H1 (cell line): ENCODE data around the gene COL4A2. TPM values are rescaled to one million over a fixed set of nuclear protein-coding genes. Genes with fewer than 3 reads are reported as not detected.

Experiments
- CTCF ChIA-PET: fragments of 300-600 bp; sonication (Branson Sonifier 250); formaldehyde crosslinking; loops from one replicate; lab custom pipeline; 2021; ENCODE audit not compliant: partially characterized antibody; lab: Charles Lee
- POLR2A ChIA-PET: fragments of 300-600 bp; sonication (Branson Sonifier 250); formaldehyde crosslinking; loops from one replicate; lab custom pipeline; 2021; ENCODE audit warnings: inconsistent platforms; ENCODE audit not compliant: partially characterized antibody; lab: Charles Lee
- DNase-seq, 2 experiments: peaks; one replicate each; pipeline versions ENCODE4 v3.0.0 to v3.0.0-alpha.2; 2010 to 2022; ENCODE audit warnings: low spot score in 2 of 2, low read depth in 1 of 2, mixed read lengths in 1 of 2
- FAIRE-seq: peaks from 2 replicates; lab custom pipeline; 2011; peaks lifted over from hg19 to GRCh38; lab: Jason Lieb, UNC
- H2AFZ ChIP-seq: 2 replicates; pipeline ENCODE4 v1.8.1; 2012; ENCODE audit warnings: low read length, inconsistent platforms
- H2AK5ac ChIP-seq: 2 replicates; pipeline ENCODE4 v1.6.1; 2013; ENCODE audit warnings: low read depth, low read length
- H2BK120ac ChIP-seq: replicated peaks from 2 replicates; pipeline ENCODE3; 2013; ENCODE audit warnings: low read depth, low read length, inconsistent platforms
- H2BK12ac ChIP-seq: 2 replicates; pipeline ENCODE4 v1.6.1; 2013; ENCODE audit warnings: low read depth, low read length
- H2BK15ac ChIP-seq: 2 replicates; pipeline ENCODE4 v1.6.1; 2013; ENCODE audit warnings: low read length
- H2BK20ac ChIP-seq: 2 replicates; pipeline ENCODE4 v1.6.1; 2013; ENCODE audit warnings: low read length
- H2BK5ac ChIP-seq: 2 replicates; pipeline ENCODE4 v1.6.1; 2013; ENCODE audit warnings: low read depth, low read length
- H3K14ac ChIP-seq: 2 replicates; pipeline ENCODE4 v1.6.1; 2013; ENCODE audit warnings: inconsistent platforms; ENCODE audit not compliant: insufficient read length
- H3K18ac ChIP-seq: 2 replicates; pipeline ENCODE4 v1.6.1; 2013; ENCODE audit warnings: low read length; ENCODE audit errors: extremely low read depth
- H3K23ac ChIP-seq: 2 replicates; pipeline ENCODE4 v1.6.1; 2013; ENCODE audit warnings: inconsistent platforms; ENCODE audit not compliant: insufficient read length
- H3K23me2 ChIP-seq: 2 replicates; pipeline ENCODE4 v1.6.1; 2013; ENCODE audit warnings: low read depth, low read length
- H3K27ac ChIP-seq: 2 replicates; pipeline ENCODE4 v1.6.1; 2011; ENCODE audit warnings: low read depth, low read length, inconsistent platforms
- H3K27me3 ChIP-seq, 4 experiments: replicated peaks in 1 of 4; 1 replicate in 1 of 4; 2 replicates in 3 of 4; pipeline versions ENCODE4 v1.6.1 to v1.8.1; 2011 to 2013; ENCODE audit warnings: low read length in 3 of 4, mild to moderate bottlenecking in 3 of 4, inconsistent platforms in 2 of 4, mixed read lengths in 2 of 4, moderate library complexity in 1 of 4; ENCODE audit not compliant: control insufficient read depth in 3 of 4, insufficient read depth in 3 of 4; ENCODE audit errors: extremely low read depth in 1 of 4
- H3K36me3 ChIP-seq, 4 experiments: 2 replicates each; pipeline versions ENCODE4 v1.6.1 to v1.8.1; 2011 to 2013; ENCODE audit warnings: mild to moderate bottlenecking in 4 of 4, low read length in 3 of 4, moderate library complexity in 2 of 4, control low read depth in 1 of 4, inconsistent platforms in 1 of 4; ENCODE audit not compliant: insufficient read depth in 4 of 4, control insufficient read depth in 2 of 4
- H3K4ac ChIP-seq: replicated peaks from 2 replicates; pipeline ENCODE3; 2013; ENCODE audit warnings: low read length, low read depth, mixed read lengths, inconsistent platforms; ENCODE audit not compliant: insufficient read length
- H3K4me1 ChIP-seq, 4 experiments: replicated peaks in 1 of 4; 1 replicate in 1 of 4; 2 replicates in 3 of 4; pipeline versions ENCODE4 v1.6.1 to v1.8.1; 2011 to 2013; ENCODE audit warnings: low read length in 3 of 4, inconsistent platforms in 2 of 4, mixed read lengths in 1 of 4; ENCODE audit not compliant: insufficient read depth in 4 of 4, control insufficient read depth in 3 of 4
- H3K4me2 ChIP-seq, 2 experiments: 2 replicates each; pipeline versions ENCODE4 v1.6.1 to v1.8.1; 2011 to 2013; ENCODE audit warnings: low read depth in 2 of 2, low read length in 2 of 2, control low read depth in 1 of 2, inconsistent platforms in 1 of 2, mild to moderate bottlenecking in 1 of 2; ENCODE audit not compliant: insufficient read depth in 1 of 2
- H3K4me3 ChIP-seq, 4 experiments: fragments of 200-600, 300-600 bp in 1 of 4; sonication (generic), shearing (Covaris generic), sonication (Bioruptor Twin) in 1 of 4; 2 replicates each; pipeline versions ENCODE4 v1.5.1 to v1.8.1; 2011 to 2016; ENCODE audit warnings: low read length in 4 of 4, low read depth in 3 of 4, control low read depth in 2 of 4, inconsistent platforms in 2 of 4, mild to moderate bottlenecking in 2 of 4, mixed read lengths in 1 of 4, moderate library complexity in 1 of 4; ENCODE audit not compliant: insufficient read depth in 2 of 4; ENCODE audit errors: extremely low read depth in 1 of 4
- H3K56ac ChIP-seq: replicated peaks from 2 replicates; pipeline ENCODE3; 2013; ENCODE audit warnings: low read depth, mild to moderate bottlenecking, mixed read lengths, low read length, inconsistent platforms; ENCODE audit not compliant: insufficient read length
- H3K79me1 ChIP-seq: 2 replicates; pipeline ENCODE4 v1.6.1; 2013; ENCODE audit warnings: low read depth, low read length, control low read depth
- H3K79me2 ChIP-seq, 2 experiments: 2 replicates each; pipeline versions ENCODE4 v1.6.1 to v1.8.1; 2012 to 2013; ENCODE audit warnings: low read length in 2 of 2, mild to moderate bottlenecking in 2 of 2, inconsistent platforms in 1 of 2; ENCODE audit not compliant: insufficient read depth in 2 of 2, control insufficient read depth in 1 of 2
- H3K9ac ChIP-seq, 4 experiments: replicated peaks in 1 of 4; 1 replicate in 1 of 4; 2 replicates in 3 of 4; pipeline versions ENCODE4 v1.6.1 to v1.8.1; 2011 to 2013; ENCODE audit warnings: low read depth in 3 of 4, low read length in 3 of 4, control low read depth in 2 of 4, mild to moderate bottlenecking in 2 of 4, moderate library complexity in 2 of 4, inconsistent platforms in 1 of 4; ENCODE audit errors: extremely low read depth in 1 of 4
- H3K9me3 ChIP-seq, 2 experiments: 2 replicates each; pipeline versions ENCODE4 v1.6.1 to v1.8.1; 2012 to 2013; ENCODE audit warnings: mild to moderate bottlenecking in 2 of 2, moderate library complexity in 2 of 2, control low read depth in 1 of 2, inconsistent platforms in 1 of 2, low read depth in 1 of 2, low read length in 1 of 2, mixed read lengths in 1 of 2; ENCODE audit not compliant: insufficient read depth in 2 of 2
- H4K20me1 ChIP-seq, 2 experiments: replicated peaks in 1 of 2; 2 replicates each; pipeline versions ENCODE3 to v1.8.1; 2011 to 2013; ENCODE audit warnings: inconsistent platforms in 2 of 2, low read length in 2 of 2, mild to moderate bottlenecking in 1 of 2; ENCODE audit not compliant: insufficient read depth in 2 of 2, control insufficient read depth in 1 of 2
- H4K5ac ChIP-seq: 2 replicates; pipeline ENCODE4 v1.6.1; 2013; ENCODE audit warnings: low read length, low read depth, mixed read lengths, inconsistent platforms; ENCODE audit not compliant: insufficient read length
- H4K8ac ChIP-seq: 2 replicates; pipeline ENCODE4 v1.8.0; 2013; ENCODE audit warnings: mild to moderate bottlenecking, moderate library complexity, low read length, inconsistent platforms; ENCODE audit not compliant: insufficient read depth; ENCODE audit errors: extremely low read depth
- H4K91ac ChIP-seq: replicated peaks from 2 replicates; pipeline ENCODE3; 2013; ENCODE audit warnings: low read length, mixed read lengths, inconsistent platforms; ENCODE audit not compliant: insufficient read length
- CBX5 ChIP-seq: fragments of 300-800, 300-1000 bp; sonication (generic); IDR thresholded peaks from 2 replicates; pipeline ENCODE4 v1.7.1; 2016; ENCODE audit warnings: antibody characterized with exemption, low read length, low read depth
- CEBPB ChIP-seq: IDR thresholded peaks from 2 replicates; pipeline ENCODE4 v1.6.1; 2012; ENCODE audit warnings: low read depth, low read length
- CHD1 ChIP-seq: IDR thresholded peaks from 2 replicates; pipeline ENCODE4 v1.6.1; 2012; ENCODE audit warnings: low read depth, low read length, improper control_type of control experiment
- EZH2 ChIP-seq: fragments of 200-600 bp; sonication (generic); IDR thresholded peaks from 2 replicates; pipeline ENCODE4 v1.7.1; 2012; ENCODE audit warnings: low read depth, mild to moderate bottlenecking, moderate library complexity, low read length, inconsistent platforms; ENCODE audit not compliant: severe bottlenecking
- KDM4A ChIP-seq: IDR thresholded peaks from one replicate; pipeline ENCODE4 v1.7.1; 2012; ENCODE audit warnings: low read depth, mild to moderate bottlenecking, moderate library complexity, low read length, inconsistent platforms; ENCODE audit not compliant: severe bottlenecking
- NANOG ChIP-seq: IDR thresholded peaks from 2 replicates; pipeline ENCODE4 v1.6.1; 2011; ENCODE audit warnings: low read length, low read depth, mild to moderate bottlenecking, inconsistent platforms; ENCODE audit not compliant: insufficient read depth, poor library complexity, severe bottlenecking
- RFX5 ChIP-seq: IDR thresholded peaks from 2 replicates; pipeline ENCODE4 v1.6.1; 2011; ENCODE audit warnings: low read depth, low read length, improper control_type of control experiment, borderline replicate concordance
- SAP30 ChIP-seq: fragments of 300-600 bp; sonication (generic); IDR thresholded peaks from 2 replicates; pipeline ENCODE4 v1.7.1; 2012; ENCODE audit warnings: low read length, moderate library complexity, mild to moderate bottlenecking, inconsistent platforms; ENCODE audit not compliant: insufficient read depth, insufficient replicate concordance
- SP1 ChIP-seq: IDR thresholded peaks from 2 replicates; pipeline ENCODE4 v1.6.1; 2011; ENCODE audit warnings: low read depth, low read length
- SP4 ChIP-seq: IDR thresholded peaks from 2 replicates; pipeline ENCODE4 v1.6.1; 2012; ENCODE audit warnings: low read length, inconsistent platforms
- TEAD4 ChIP-seq: IDR thresholded peaks from 2 replicates; pipeline ENCODE4 v1.6.1; 2012; ENCODE audit warnings: low read depth, low read length, inconsistent platforms, mixed read lengths
- WGBS, 2 experiments: shearing (Covaris generic) in 1 of 2; methylation state at CpG; one replicate each; pipeline versions ENCODE4 v1.1.6 to v1.1.7; 2013 to 2015; ENCODE audit warnings: low lambda C conversion rate in 2 of 2, mixed read lengths in 2 of 2, inconsistent platforms in 1 of 2, low coverage in 1 of 2, missing lambda C conversion rate in 1 of 2; ENCODE audit not compliant: insufficient replicate concordance in 2 of 2, insufficient coverage in 1 of 2, insufficient read length in 1 of 2; ENCODE audit errors: extremely low coverage in 1 of 2, missing lambda C conversion rate in 1 of 2; 5-methylcytosine and 5-hydroxymethylcytosine counted together
- polyA plus RNA-seq, 7 experiments: library from polyadenylated mRNA; depleted of rRNA in 3 of 7; stranded (reverse) in 5 of 7; unstranded in 2 of 7; fragments of >200 nt in 5 of 7; fragments of 200-250 nt in 2 of 7; gene quantifications; 1 replicate in 5 of 7; 2 replicates in 1 of 7; 4 replicates in 1 of 7; pipeline versions ENCODE4 v1.2.1 to v1.2.3, GENCODE V29; 2011 to 2013; ENCODE audit warnings: missing spikeins in 2 of 7, mixed read lengths in 2 of 7
- total RNA-seq: library from RNA; stranded (reverse); fragmentation: NEBNext Ultra II Directional; extraction: Animal tissue kit (Norgen Biotek cat#: 25700); gene quantifications from 2 replicates; pipeline ENCODE4 v1.2.1, GENCODE V29; 2021
- TF ChIP-seq, protein P1 (sequence below): IDR thresholded peaks from 2 replicates; pipeline ENCODE4 v1.6.1; 2011; ENCODE audit warnings: low read length, improper control_type of control experiment
- TF ChIP-seq, protein P2 (sequence below): IDR thresholded peaks from 2 replicates; pipeline ENCODE4 v1.6.1; 2012; ENCODE audit warnings: inconsistent platforms

Gene COL4A2
- total and polyA plus RNA-seq, 2 of the 8 experiments (the other 6 are each of a cell fraction or from before 2014, with no cell fraction given): 80.4 to 87.3 TPM

DNA sequence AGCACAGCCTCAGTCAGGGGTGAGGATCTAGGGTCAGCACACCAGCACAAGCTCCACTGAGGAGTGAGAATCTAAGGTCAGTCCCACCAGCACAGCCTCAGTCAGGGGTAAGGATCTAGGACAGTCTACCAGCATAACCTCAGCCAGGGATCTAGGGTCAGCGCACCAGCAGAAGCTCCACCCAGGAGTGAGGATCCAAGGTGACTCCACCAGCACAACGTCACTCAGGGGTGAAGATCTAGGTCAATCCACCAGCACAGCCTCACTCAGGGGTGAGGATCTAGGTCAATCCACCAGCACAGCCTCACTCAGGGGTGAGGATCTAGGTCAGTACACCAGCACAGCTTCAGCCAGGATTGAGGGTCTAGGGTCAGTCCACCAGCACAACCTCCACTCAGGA lies 189.9 kb downstream of the COL4A2 start:
- no peak overlapping the region for H2BK12ac ChIP-seq
- no peaks in the 10 kb centered on the region for H4K20me1 ChIP-seq
- H2AK5ac ChIP-seq: no peak overlapping the region
- DNase-seq: no peak
- no peaks in the 10 kb centered on the region; the same call in 1 of the 2 replicates for H3K79me1 ChIP-seq
- ChIA-PET POLR2A (no interaction called here), CTCF (interaction anchor here (0.6 to 1.0 kb wide), 2 partner anchors 10 to 89 kb away, joined by 3 read pairs; no protein-coding TSS in a partner anchor)
- H4K8ac ChIP-seq: no peak overlapping the region
- H3K9ac ChIP-seq: no peak overlapping the region
- H3K23me2 ChIP-seq: no peaks in the 10 kb centered on the region
- peaks cover 8 to 58% (median 38%) of the 10 kb centered on the region in 4 experiments; a peak in 7 of 8 replicates for H3K36me3 ChIP-seq
- no peaks in the 10 kb centered on the region for H3K4me1 ChIP-seq
- no peak overlapping the region for H3K56ac ChIP-seq
- H3K18ac ChIP-seq: no peak overlapping the region
- peaks cover 3 to 10% of the 10 kb centered on the region in 2 experiments; a peak in 2 of 4 replicates for H3K9me3 ChIP-seq
- H3K4me2 ChIP-seq: no peak overlapping the region
- no peak overlapping the region for H2BK5ac ChIP-seq
- no peak overlapping the region for H3K4me3 ChIP-seq
- H4K5ac ChIP-seq: no peak overlapping the region
- FAIRE-seq: no peak
- no peak overlapping the region for H3K14ac ChIP-seq
- H3K79me2 ChIP-seq: no peaks in the 10 kb centered on the region
- WGBS, 2 experiments: 85% methylated on average over 2 of the region's 2 CpGs; no CpG with 5 or more reads in 1 of the 2 experiments
- H2AFZ ChIP-seq: no peak overlapping the region
- no peak overlapping the region for H3K4ac ChIP-seq
- no peak overlapping the region for H3K23ac ChIP-seq
- H4K91ac ChIP-seq: no peak overlapping the region
- H3K27me3 ChIP-seq: no peaks in the 10 kb centered on the region
- no peak overlapping the region for H3K27ac ChIP-seq
- no peak overlapping the region for H2BK120ac ChIP-seq
- no peak overlapping the region for H2BK15ac ChIP-seq
- H2BK20ac ChIP-seq: no peak overlapping the region
- TF ChIP-seq NANOG (no peak), SAP30 (no peak), EZH2 (no peak), TEAD4 (no peak), CBX5 (no peak), CEBPB (no peak), SP4 (no peak), RFX5 (no peak), SP1 (no peak), KDM4A (no peak), CHD1 (no peak)
- TF ChIP-seq, protein P1, sequence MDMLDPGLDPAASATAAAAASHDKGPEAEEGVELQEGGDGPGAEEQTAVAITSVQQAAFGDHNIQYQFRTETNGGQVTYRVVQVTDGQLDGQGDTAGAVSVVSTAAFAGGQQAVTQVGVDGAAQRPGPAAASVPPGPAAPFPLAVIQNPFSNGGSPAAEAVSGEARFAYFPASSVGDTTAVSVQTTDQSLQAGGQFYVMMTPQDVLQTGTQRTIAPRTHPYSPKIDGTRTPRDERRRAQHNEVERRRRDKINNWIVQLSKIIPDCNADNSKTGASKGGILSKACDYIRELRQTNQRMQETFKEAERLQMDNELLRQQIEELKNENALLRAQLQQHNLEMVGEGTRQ: no peak
- TF ChIP-seq, protein P2, sequence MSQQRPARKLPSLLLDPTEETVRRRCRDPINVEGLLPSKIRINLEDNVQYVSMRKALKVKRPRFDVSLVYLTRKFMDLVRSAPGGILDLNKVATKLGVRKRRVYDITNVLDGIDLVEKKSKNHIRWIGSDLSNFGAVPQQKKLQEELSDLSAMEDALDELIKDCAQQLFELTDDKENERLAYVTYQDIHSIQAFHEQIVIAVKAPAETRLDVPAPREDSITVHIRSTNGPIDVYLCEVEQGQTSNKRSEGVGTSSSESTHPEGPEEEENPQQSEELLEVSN: no peak
